NCI-H2196 (cell line): ENCODE results near the gene SIRPB1.
"Not testable (repeated sequence)": the region's sequence is repeated elsewhere in the genome, so short reads cannot be mapped to it uniquely, and the experiment has no call there.

Experiments
- DNase-seq: peaks from one replicate; lab custom pipeline; 2025; ENCODE audit not compliant: unreplicated experiment; lab: John Stamatoyannopoulos, UW

The SIRPB1 gene

DNA sequence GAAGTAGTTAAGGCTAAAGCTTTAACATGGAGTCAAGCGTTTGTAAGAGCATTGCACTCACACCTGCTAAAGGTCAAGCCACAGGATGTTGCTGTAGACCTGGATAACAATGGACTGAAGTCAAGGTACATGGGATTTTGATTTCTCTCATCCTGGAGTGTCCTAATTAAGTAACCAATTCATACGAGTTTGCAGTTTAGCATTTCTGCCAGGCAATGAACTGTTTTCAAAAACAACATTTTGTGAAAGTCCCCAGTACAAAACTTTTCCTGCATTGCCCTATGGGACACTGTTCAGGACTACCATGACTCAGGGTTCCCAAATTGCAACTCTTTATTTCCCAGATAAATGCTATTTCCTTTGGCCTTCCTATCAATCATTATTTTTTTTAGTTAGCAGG is 17.4 kb upstream of the SIRPB1 start:
- DNase-seq: no peak

DNA sequence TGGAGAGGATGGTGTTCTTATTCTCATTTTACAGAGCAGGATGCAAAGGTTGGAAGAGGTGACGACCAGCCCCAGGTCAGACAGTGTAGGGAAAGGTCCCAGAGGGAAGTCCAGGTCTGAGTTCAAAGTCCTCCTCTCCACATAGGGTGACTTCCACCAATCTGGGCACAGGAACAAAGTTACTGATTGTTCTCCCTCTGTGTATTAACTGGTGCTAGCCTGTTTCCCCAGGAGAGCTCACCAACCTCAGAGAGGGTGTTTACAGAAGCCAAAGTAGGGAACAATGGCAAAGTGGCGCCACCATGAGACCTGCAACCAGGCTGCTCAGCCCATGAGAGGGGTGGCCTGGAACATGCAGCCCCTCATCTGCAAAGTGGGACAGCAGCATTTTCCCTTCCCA is 16.8 kb upstream of the SIRPB1 start:
- DNase-seq: no peak

- DNase-seq: no peak
Observed at GRCh38 chr20:1635291-1635979, 15.6 kb upstream of the SIRPB1 start.

GRCh38 chr20:1633535-1633934 is 13.7 kb upstream of the SIRPB1 start:
- no peak for DNase-seq

- no peak for DNase-seq
Observed at GRCh38 chr20:1632178-1632577, 12.4 kb upstream of the SIRPB1 start.

GRCh38 chr20:1631309-1632151 is 11.7 kb upstream of the SIRPB1 start:
- DNase-seq: no peak

GRCh38 chr20:1630186-1630585 is 10.4 kb upstream of the SIRPB1 start:
- DNase-seq: no peak

DNA sequence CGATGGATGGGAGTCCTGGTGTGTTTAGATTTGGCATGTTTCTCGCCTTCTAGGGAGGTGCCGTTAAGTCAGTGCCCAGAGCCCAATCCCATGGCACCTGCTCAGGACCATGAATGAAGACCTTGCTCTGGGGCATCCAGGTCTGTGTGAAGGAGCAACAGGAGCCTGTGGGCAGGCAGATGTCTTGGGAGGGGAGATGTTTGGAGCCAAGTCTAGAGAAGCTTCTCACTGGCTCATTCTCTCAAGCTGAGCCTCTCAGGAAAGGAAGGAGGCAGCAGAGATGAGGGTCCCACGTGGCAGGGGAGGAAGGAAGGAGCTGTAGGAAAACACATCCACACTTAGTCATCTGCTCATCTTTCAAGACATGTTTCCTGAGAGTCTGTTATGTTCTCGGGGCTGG is 9.5 kb upstream of the SIRPB1 start:
- DNase-seq: no peak

DNA sequence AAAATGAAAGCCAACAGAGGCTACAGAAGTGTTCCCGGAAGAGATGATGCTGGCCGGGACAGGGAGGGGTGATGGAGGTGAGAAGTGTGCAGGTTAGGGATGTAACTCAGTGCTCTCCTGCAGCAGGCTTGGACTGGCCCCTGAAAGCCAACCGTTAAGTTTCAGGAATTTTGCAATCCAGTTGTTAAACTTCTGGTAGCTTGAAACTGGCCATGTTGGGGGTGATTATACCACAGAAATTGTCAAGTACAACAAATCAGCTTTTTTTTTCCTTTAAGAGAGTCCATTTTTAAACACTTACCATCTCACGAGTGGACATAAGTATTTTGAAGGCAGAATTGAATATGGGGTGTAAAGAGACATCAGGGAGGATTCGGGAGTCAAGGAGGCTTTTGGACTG is 8.8 kb upstream of the SIRPB1 start:
- no peak for DNase-seq

DNA sequence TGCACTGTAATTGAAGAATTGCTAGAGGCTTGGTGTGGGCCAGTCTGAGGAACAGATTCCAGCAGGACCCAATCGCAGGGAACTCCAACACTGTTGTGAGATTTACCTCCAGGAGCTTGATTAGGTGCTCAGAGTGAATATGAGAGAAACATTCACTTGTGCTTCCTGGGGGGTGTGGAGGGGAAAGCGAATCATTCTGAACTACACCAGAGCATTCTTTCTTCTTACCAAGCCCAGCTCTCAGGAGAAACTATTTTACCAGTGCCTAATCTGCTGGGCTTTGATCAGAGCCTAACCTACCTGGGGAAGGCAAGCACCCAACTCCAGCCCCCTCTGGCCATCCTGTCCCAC is 7.4 kb upstream of the SIRPB1 start:
- DNase-seq: no peak

DNA sequence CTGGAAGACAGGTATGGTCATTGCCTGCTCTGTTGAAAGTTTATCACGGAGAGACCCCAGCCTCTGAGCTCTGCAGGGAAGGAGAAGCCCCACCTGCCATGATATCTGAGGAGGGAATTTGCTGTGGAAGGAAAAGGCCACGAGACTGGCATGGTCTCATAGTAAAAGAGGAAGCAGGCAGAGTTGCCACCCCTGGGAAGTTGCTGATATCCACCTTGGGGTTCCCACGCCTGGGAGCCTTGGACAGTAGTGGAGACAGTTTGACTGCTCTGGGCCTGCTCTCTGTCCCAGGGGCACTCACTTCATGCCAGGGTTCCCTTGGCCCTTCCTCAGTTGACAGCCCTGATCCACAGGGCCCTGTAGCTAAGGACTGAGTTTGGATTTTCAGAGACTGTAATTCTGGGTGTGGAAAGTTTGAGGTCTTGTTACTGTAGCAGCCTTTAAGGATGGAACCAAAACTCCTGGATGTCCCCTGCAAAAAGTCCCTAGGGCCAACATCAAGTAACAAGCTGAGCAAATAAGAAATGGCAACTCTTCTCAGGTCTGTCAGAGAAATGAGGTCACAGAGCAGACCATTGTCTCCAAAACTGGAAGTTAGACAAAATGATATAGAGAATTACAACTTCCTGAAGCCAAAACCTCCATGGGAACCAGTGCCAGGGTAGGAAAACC is 6.9 kb upstream of the SIRPB1 start:
- no peak for DNase-seq

- DNase-seq: no peak
Observed at GRCh38 chr20:1625083-1625690, 5.4 kb upstream of the SIRPB1 start.

GRCh38 chr20:1623501-1624205 is 3.8 kb upstream of the SIRPB1 start:
- no peak for DNase-seq

- DNase-seq: no peak
Observed at GRCh38 chr20:1622450-1622849, 2.6 kb upstream of the SIRPB1 start.

DNA sequence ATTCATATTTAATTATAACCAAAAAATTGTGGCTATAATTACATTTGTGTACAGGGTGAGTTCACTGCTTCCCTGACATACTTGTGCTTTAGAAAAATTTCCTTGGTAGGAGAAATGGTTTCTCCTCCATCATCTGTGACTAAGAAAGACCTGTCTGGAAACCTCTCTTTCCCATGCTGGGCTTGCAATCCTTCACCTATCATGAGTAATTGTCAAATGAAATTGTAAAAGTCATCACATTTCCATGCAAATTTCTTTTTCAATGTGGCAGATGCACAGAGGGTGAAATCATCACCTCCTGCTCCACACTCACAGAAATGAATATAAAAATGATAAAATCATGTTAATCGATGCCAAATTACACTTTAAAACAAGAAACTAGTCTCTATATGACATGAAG is 1.5 kb upstream of the SIRPB1 start:
- no peak for DNase-seq

DNA sequence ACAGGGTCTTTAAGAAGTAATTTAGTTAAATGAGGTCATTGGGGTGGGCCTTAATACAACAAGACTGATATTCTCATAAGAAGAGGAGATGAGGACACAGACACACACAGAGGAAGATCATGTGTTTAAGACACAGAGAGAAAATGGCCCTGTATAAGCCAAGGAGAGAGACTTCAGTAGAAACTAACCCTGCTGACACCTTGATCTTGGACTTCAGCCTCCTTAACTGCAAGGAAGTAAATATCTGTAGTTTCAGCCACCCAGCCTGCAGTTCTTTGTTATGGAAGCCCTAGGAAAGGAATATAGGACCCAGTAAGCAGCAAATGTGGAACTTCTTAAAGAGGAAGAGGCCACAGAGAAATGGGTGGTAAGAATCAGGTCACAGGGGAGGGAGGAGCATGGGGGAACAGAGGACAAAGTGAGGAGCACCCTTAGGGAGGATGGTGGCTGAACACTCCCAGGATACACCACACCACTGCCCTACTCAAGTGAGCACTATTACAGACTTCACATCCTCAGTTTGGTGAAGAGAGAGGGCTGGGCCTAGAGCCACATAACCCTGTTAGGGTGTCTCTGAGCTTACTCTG is 762 bp downstream of the SIRPB1 start:
- no peak for DNase-seq

DNA sequence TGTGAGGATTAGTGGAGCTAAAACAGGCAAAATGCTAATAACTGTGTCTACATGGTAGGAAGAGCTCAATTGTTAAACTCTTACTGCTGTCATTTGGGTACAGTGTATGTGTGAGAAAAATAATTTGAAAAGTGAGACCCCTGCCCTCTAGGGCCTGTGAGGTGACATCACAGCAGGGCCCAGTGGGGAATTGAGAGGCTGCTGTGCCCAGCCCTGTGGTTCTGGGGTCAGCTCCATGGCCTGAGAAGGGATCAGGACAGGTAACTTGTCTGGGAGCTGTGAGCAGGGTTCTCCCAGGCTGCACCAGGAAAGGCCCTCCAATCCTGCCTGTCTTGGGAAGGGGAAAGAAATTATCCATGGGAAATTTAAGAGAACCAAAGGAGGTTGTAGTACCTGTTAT is 1.3 kb downstream of the SIRPB1 start:
- no peak for DNase-seq

GRCh38 chr20:1616858-1617434 is 2.9 kb downstream of the SIRPB1 start:
- DNase-seq: no peak

DNA sequence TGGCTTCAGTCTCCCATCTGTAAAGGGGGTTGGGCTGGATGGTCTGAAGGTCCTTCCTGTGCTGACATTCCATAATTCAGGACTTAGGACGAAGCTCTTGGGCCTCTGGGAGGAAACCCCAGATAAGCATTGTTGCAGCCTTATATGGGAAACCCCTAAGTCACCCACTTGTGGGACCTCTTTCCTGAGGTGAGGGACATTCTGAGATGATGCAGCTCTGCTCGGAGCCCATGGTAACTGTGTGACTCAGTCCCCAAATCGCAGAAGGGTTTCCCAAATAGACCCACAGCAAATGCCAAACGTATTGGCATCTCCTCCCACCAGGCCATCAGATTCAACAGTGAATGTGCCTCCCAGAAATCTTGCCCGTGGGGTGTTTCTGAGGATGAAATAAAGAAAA is 9.4 kb downstream of the SIRPB1 start:
- not testable (repeated sequence) for DNase-seq

DNA sequence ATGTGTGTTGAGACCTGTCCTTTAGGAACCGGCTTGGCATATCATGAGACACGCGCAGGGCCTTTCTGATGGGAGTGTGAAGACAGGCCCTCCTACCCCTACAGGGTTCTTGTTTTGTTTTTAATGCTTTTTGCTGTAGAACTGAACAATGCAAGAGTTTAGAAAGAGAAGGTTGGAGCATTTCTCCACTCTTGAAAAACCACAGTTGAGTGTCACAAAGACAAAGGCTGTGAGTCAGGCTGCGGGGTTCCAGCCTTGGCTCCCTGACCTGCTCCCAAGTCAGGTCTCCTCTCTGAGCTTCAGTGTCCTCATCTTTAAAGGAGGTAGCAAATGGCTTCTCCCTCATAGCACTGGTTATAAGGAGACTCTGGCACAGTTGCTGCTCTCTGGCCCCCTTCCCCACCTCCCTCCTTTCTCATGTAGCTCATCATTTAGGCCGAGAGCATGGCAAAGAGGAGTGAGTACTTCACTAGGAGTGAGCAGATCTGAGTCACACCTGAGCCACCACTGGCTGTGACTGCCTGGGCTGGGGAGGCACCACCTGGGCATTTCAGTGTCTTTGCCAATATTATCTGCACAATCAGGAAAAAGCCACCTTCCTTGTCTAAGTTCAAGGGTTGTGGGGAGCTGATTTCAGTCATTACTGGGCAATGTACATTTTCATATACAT is 11.0 kb downstream of the SIRPB1 start:
- not testable (repeated sequence) for DNase-seq
